ENCODE measurements around the gene DENND1A.

The DENND1A gene

DNA sequence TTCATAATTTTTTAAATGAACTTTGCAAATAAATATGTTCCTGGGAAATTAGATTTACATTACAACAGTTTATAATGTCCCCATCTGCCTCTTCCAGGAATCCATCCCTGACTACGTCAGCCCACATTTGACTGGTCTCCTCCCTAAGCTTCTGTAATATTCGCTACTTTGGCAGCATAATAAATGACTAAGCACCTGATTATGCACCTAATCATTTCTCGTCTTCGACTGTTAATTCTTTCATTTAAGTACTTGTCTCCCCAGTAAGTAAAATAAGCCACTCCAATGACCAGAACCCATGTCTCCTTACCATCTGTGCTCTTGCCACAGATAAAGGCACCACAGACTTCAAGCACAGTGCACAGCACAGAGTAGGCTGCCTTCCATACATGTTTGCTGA, 122.7 kb downstream of the DENND1A start:
- no peak for DNase-seq

- no peak for DNase-seq
These were observed 123.1 kb downstream of the DENND1A start for GRCh38 chr9:123806829-123807228.

DNA sequence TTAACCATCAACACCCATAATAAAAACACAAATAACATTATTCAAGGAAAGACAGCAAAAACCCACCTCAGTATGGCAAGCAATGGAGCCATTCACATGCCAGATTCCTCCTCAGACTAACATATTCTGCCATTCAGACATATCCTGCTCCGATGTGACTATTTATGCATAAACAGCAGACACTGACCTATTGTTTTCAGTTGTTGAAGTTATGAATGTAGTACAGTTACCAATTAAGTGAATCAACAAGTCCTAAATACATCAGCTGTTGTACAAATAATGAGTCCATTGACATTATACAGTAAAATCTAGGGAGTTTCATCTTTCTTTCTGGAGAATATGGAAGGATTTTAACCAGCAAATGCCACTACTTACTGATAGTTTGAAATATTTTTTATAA, 131.7 kb downstream of the DENND1A start:
- no peak for DNase-seq

DNA sequence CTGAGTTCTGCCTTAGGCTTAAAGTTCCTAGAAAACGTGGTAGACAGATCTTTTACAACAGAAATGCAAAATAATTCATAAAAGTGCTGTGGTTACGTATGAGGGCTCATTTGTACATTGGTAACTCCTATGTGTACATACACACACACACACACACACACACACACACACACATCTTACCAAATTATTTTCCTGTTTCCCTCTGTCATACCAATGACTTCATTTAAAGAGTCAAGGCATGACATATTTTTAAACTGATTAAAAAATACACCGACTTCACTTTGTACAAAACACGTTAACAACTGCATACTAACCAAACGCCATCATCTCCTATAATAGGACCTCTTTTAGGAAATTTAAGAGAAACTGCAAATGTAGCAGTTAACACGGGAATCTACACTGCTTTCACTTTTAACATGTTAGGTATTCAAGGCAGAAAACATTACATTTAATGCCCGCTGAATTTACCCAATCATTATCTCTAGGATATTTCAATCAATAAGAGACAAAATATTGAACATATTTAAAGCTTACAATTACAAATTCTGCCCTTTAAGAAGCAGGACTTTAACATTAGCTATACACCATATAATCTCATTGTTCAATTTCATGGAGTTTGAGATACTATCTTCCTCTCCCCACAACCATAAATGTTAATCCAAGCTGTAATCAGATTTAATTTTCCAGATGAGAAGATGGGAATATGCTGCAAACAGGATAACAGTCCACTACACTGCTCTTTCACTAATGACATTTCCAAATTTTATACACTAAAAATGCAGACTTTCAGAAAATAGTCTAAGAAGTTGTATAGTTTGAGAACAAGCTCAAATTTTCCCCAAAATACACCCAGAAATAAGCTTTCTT, 133.1 kb downstream of the DENND1A start:
- no peak for DNase-seq

DNA sequence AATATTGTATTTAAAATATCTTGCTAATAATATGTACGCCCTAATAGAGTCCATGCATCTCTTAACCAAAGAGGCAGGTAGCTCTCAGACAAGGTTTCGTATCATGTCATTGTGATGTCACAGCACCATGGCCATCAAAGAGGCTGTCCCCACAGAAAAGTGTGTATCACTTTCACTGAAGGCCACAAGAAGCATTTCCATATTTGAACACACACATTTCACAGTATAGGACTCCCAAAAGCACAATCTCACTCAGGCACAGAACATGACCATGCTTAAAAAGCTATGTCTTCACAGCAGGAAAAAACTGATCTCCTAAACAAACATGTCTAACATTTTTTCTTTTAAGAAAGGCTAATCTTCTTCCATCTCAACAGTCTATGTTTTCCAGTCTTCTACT, 133.8 kb downstream of the DENND1A start:
- DNase-seq: no peak

GRCh38 chr9:123795336-123795735, 134.6 kb downstream of the DENND1A start:
- DNase-seq: no peak

DNA sequence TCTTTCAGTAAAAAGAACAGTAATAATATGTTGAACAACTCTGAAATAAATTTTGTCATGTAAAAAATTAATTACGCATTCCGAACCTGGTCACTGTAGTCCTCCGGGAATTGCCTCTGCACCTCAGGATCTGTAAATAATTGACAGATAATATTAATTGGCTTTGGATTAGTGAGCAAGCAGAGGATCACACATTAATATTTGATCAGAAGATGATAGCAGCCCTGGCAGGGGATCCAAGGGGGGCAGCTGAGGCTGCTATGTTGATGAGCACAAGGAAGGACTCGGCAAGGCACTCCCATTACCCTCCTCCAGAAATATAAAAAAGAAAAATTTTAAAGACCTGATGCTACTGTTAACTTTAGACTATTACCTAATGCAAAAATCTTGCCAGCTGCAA, 137.4 kb downstream of the DENND1A start:
- no peak for DNase-seq

DNA sequence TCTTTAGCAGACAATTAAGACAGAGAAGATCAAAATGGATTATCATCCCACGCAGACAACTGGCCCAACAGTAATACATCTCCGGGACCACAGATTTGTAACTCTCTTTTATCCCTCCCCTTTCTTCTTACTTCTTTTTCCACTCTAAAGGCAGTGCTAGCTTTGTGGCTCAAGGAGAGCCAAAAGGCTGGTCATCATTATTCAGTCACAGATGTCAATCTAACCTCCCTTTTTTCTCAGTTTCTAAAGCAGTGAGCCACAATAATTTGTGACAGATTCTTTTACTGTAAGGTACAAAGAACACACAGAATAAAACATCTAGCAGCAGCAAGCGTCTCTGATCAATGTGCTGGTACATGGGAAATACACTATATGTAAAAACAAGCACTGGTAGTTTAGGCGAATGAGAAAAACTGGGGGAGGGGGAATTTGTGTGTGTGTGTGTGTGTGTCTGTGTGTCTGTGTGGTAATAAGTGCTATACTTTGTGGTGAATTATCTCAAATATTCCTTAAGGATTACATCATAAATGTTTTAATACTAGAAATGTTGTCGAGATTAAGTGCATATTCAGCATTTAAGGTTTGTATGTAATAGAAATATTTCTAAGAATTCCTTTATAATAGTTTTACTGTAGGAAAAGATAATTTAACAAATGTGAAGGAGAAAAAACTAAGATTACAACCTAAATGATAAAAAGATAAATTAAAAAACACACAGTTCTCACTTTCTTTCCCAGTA, 140.2 kb downstream of the DENND1A start:
- DNase-seq: no peak

- DNase-seq: no peak
These were observed 142.5 kb downstream of the DENND1A start for GRCh38 chr9:123787416-123787815.

- DNase-seq: no peak
These were observed 145.4 kb downstream of the DENND1A start for GRCh38 chr9:123784518-123784917.

DNA sequence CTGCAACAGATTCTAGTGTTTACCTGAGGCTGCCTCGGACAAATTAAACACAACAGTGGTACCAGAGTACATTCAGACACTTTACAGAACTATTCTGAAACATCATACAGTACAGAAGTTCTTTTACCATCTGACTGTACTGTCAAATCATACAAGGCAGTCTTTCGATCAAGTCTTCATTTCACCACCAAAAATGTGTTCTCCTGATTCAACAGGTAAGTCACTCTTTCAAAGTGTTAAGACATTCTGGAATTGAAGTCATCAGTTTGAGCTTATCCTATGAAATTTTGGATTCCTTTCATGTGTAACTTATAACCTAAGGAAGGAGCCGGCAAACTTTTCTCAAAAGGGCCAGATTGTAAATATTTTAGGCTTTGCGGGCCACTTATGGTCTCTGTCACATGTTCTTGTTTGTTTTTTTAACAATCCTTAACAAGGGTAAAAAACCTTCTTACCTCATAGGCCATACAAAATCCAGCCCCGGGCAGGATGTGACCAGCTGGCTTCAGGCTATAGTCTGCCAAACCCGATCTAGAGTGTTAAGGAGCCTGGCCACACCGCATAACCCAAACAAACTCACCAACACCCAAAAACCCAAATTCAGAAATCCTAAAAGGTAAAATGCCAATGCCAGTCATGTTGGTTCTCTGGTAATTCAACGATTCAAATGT, 151.6 kb downstream of the DENND1A start:
- DNase-seq: no peak

GRCh38 chr9:123776708-123777537, 153.0 kb downstream of the DENND1A start:
- DNase-seq: no peak

- no peak for DNase-seq
These were observed 154.3 kb downstream of the DENND1A start for GRCh38 chr9:123775289-123776284.

DNA sequence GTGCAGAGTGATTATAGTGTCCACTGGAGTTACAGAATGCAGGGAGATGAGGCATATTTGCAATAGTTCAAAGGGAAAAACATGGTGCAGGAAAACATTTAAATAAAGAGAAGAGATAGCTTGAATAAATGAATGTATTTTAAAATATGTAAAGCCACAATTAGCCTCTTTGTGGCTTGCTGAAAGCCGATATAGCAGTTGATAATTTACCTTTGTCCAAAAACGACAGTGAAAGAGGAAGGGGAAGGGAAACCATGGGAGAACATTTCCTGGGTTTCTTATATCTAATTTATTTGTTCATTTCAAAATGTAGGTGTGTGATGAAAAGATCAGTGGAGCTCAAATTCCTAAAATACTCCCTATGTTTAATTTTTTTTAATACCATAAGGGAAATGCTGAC, 156.1 kb downstream of the DENND1A start:
- no peak for DNase-seq

- DNase-seq: no peak
These were observed 157.0 kb downstream of the DENND1A start for GRCh38 chr9:123772967-123773366.

DNA sequence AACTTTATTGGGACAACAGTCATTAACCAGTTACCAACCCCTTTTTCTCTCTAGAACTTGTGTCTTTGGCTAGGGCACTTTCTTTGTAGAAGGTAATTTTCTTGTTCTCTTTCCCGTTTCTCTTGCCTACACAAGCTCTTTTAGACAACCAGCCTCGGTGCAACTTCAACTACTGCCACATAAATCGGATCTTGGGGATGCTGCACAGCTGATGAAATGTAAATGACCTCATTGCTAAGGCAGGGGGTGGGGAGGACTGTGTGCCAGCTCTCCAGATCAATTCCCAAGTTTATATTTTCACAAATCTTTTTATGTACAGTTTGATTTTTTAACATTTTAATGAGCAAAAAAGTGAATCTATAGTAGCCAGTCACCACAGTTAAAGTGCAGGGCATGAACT, 157.6 kb downstream of the DENND1A start:
- no peak for DNase-seq

DNA sequence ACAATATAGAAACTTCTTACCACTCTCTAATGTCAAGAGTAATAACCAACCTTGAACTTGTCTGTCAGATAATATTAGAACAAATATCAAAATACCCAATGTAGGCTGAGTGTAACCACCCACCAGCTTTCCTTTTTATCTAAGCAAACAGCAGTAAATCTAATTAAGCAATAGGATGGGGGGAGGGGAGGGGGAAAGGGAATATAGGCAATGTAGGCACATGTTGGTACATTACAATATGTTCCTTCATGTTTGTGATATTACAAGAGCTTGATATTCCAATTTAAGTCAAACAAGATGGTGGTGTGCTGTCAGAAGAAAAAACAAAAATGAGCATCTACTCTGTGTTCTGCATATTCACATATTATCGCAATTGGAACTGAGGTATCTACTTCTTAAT, 158.2 kb downstream of the DENND1A start:
- DNase-seq: no peak

DNA sequence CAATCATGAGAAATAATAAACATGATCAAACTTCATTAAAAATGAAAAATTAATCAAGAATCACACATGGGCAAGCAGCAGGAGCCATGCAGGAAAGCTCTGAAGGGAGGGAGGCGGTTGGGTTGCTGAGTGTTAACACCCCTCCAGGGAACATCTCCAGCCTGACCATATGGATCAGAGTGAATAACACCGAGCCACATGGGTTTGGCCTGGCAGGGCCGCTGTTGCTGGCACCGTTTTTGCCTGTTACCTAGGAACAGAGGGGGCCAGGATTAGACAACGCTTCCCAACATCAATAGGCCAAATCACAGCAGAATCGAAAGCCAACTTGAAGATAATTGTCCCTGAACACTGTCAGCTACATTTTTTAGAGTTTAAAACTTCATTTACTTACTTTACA, 160.2 kb downstream of the DENND1A start:
- no peak for DNase-seq

DNA sequence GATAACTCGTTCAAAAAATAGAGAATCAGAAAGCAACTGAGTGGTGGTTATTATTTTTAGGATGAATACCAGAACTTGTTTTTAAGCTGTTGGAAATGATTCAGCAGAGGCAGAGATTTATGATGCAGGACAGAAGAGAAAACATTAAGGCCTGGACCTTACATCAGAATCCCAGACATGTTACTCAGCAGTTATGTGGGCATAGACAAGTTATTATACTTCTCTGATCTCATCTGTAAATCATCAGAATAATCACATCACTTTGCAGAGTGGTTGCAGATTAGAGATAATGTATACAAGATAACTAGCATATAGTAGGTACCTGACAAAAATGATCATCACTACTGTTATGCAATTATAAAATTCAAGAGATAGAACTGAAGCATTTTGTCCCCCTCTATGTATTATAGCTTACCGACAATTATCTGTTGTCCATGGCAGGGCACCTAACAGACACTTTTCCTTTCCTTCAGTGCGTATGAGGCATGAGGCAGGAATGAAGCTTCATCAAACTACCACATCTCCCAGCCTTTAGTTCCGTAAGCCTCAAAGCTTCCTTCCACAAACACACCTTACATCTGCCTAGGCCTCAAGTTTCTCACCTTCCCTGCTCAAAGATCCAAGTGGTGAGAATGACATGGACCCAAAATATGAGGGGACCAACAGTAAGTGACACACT, 165.9 kb downstream of the DENND1A start:
- DNase-seq: no peak

GRCh38 chr9:123761905-123762605, 167.9 kb downstream of the DENND1A start:
- DNase-seq: no peak
